Vagina (tissue), 2 donors: Measurements from ENCODE around the gene TRPC1. TPM values are rescaled to one million over a fixed set of nuclear protein-coding genes. Genes with fewer than 3 reads are reported as not detected.
A peak's percentile ranks its signal among the peaks of the same experiment; 100 is the strongest.

Experiments used
- DNase-seq, 2 donors: peaks; one replicate each; pipeline ENCODE4 v3.0.0-alpha.2; 2017; ENCODE audit errors: extremely low spot score in 2 of 2
- H3K27ac ChIP-seq: fragments of 200-600 bp; sonication (generic); one replicate; pipeline ENCODE4 v1.5.1; 2019
- H3K27me3 ChIP-seq: fragments of 200-600 bp; sonication (generic); one replicate; pipeline ENCODE4 v1.5.1; 2019
- H3K36me3 ChIP-seq, 2 donors: fragments of 200-600 bp; sonication (generic); one replicate each; pipeline ENCODE4 v1.5.1; 2017 to 2019
- H3K4me1 ChIP-seq: fragments of 200-600 bp; sonication (generic); one replicate; pipeline ENCODE4 v1.5.1; 2019
- H3K4me3 ChIP-seq, 2 donors: fragments of 200-600 bp; sonication (generic); 1 replicate in 1 of 2; 2 replicates in 1 of 2; pipeline ENCODE4 v1.5.1; 2016 to 2019
- H3K9me3 ChIP-seq: fragments of 200-600 bp; sonication (generic); one replicate; pipeline ENCODE4 v1.5.1; 2019
- POLR2A ChIP-seq, 2 donors: fragments of 450-650 bp; IDR thresholded peaks; one replicate each; pipeline ENCODE4 v1.6.1; 2017; ENCODE audit warnings: antibody characterized with exemption in 2 of 2, mild to moderate bottlenecking in 2 of 2, moderate library complexity in 2 of 2
- POLR2AphosphoS5 ChIP-seq, 2 donors: sonication (generic); formaldehyde crosslinking; IDR thresholded peaks; one replicate each; pipeline ENCODE4 v1.9.0; 2017; ENCODE audit warnings: antibody characterized with exemption in 2 of 2, mild to moderate bottlenecking in 2 of 2, low read depth in 1 of 2; ENCODE audit not compliant: insufficient read depth in 1 of 2
- intact Hi-C: fragments of 100-400 bp; cut with DNase I; formaldehyde crosslinking; loops from one replicate; pipeline ENCODE4 v1.15.1; 2023
- total RNA-seq: library from RNA; depleted of rRNA; stranded (reverse); fragments of >200 nt; gene quantifications from one replicate; pipeline ENCODE4 v1.2.3, GENCODE V29; 2016
- TF ChIP-seq, protein P1 (sequence below), 3 experiments: fragments of 450-650 bp in 2 of 3; fragments of 200-600 bp in 1 of 3; sonication (generic) in 1 of 3; IDR thresholded peaks; one replicate each; pipeline ENCODE4 v1.5.1; 2017 to 2019; ENCODE audit warnings: antibody characterized with exemption in 3 of 3, mild to moderate bottlenecking in 2 of 3, moderate library complexity in 2 of 3

The TRPC1 gene
- total RNA-seq, 1 donor from 2014 or later = 12.0 TPM

DNA sequence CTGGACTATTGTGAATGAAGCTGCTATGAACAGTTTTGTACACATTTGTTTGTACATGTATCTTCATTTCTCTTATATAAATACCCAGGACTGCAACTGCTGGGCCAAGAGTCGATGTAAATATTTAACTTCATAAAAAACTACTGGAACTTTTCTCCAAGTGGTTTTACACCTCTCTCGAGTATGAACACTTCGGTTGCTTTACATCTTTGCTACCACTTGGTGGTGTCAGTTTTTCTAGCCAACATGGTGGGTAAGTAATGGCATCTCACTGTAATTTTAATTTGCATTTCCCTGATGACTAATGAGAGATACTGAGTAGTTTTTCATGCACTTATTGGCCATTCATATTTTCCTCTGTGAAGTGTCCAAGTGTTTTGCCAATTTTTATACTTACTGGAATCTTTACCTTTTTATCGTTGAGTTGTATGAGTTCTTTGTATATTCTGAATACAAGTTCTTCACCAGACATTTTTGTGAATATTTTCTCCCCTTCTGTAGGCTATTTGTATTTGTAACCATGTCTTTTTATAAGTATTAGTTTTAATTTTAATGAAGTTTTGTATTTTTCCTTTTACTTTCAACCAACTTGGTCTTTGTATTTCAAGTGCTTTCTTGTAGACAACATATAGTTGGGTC lies 120.6 kb downstream of the TRPC1 start:
- Histone ChIP-seq H3K4me1 (no peaks in the 10 kb centered on the region), H3K9me3 (no peaks in the 10 kb centered on the region), H3K27me3 (no peaks in the 10 kb centered on the region), H3K36me3 (no peaks in the 10 kb centered on the region), H3K4me3 (no peak overlapping the region), H3K27ac (no peak overlapping the region)
- intact Hi-C loops = no loop called here
- TF ChIP-seq POLR2A (IDR thresholded peaks at IDR 0.05) = no peak
- TF ChIP-seq, protein P1, sequence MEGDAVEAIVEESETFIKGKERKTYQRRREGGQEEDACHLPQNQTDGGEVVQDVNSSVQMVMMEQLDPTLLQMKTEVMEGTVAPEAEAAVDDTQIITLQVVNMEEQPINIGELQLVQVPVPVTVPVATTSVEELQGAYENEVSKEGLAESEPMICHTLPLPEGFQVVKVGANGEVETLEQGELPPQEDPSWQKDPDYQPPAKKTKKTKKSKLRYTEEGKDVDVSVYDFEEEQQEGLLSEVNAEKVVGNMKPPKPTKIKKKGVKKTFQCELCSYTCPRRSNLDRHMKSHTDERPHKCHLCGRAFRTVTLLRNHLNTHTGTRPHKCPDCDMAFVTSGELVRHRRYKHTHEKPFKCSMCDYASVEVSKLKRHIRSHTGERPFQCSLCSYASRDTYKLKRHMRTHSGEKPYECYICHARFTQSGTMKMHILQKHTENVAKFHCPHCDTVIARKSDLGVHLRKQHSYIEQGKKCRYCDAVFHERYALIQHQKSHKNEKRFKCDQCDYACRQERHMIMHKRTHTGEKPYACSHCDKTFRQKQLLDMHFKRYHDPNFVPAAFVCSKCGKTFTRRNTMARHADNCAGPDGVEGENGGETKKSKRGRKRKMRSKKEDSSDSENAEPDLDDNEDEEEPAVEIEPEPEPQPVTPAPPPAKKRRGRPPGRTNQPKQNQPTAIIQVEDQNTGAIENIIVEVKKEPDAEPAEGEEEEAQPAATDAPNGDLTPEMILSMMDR (IDR thresholded peaks at IDR 0.05) = peak in 1 of 3 experiments; percentile 16
- TF ChIP-seq POLR2AphosphoS5 (IDR thresholded peaks at IDR 0.05; ENCODE audit: insufficient read depth in 1 of 2, low read depth in 1 of 2) = no peak
- no peak for DNase-seq

DNA sequence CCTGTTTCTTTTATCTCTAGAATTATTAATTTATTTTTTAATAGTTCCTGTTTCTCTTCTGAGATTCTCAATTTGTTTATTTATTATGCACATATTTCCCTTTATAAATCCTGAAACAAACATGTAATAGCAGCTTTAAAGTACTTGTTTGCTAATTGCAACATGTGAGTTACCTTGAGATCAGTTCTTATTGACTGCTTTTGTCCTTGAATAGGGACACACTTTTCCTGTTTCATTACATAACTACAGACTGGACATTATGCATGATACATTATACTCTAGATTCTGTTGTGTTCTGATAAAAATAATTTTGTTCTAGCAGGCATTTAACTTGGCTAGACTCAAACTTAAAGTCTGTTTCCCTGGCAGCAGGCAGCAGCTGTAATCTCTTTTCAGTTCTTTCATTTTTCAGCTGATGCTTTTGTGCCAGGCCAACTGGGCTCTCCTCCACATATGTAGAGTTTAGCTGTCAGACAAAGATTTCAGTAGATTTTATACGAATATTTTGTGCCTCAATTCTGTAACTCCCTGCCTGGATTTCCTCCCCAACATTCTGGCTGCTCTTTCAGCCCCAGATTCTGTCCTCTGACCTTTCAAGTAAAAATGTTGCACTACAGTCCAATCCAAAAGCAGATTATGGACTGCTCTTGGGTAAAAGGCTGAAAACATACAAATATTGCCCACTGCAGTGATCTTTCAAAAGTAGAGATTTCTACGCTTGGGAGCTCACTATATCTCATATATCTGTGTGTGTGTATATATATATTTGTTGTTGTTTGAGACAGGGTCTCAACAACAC lies 123.1 kb downstream of the TRPC1 start:
- no peak overlapping the region for H3K4me3 ChIP-seq
- intact Hi-C loops = no loop called here
- no peaks in the 10 kb centered on the region for H3K4me1 ChIP-seq
- H3K9me3 ChIP-seq = no peaks in the 10 kb centered on the region
- H3K27me3 ChIP-seq = no peaks in the 10 kb centered on the region
- H3K36me3 ChIP-seq = no peaks in the 10 kb centered on the region
- TF ChIP-seq POLR2A (IDR thresholded peaks at IDR 0.05) = no peak
- TF ChIP-seq POLR2AphosphoS5 (IDR thresholded peaks at IDR 0.05; ENCODE audit: insufficient read depth in 1 of 2, low read depth in 1 of 2) = no peak
- TF ChIP-seq, protein P1 (IDR thresholded peaks at IDR 0.05) = no peak
- no peak for DNase-seq
- no peak overlapping the region for H3K27ac ChIP-seq

DNA sequence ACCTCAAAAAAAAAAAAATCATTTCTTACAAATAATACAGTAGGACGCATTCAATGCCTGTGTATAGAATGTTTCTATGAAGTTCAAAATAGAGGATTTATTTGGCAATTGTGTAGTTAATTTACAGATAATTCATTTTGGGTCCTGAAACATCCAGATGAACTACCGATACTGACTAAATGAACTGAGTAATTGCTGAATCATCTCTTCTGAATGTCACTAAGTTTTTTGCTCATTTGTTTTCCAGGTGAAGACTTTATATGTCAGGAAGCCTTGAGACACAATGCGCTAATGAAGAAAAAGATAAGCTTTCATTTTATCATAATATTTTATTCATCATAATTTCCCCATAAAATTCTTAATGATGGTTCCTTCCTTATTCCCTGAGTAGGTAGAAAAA lies 125.3 kb downstream of the TRPC1 start:
- DNase-seq = no peak
- Histone ChIP-seq H3K4me3 (no peak overlapping the region), H3K4me1 (peaks cover 5% of the 10 kb centered on the region), H3K27me3 (no peaks in the 10 kb centered on the region), H3K36me3 (no peaks in the 10 kb centered on the region), H3K27ac (no peak overlapping the region), H3K9me3 (no peaks in the 10 kb centered on the region)
- intact Hi-C loops = no loop called here
- TF ChIP-seq POLR2A (IDR thresholded peaks at IDR 0.05) = no peak
- TF ChIP-seq, protein P1 (IDR thresholded peaks at IDR 0.05) = no peak
- no peak for TF ChIP-seq POLR2AphosphoS5 (IDR thresholded peaks at IDR 0.05; ENCODE audit: insufficient read depth in 1 of 2, low read depth in 1 of 2)

DNA sequence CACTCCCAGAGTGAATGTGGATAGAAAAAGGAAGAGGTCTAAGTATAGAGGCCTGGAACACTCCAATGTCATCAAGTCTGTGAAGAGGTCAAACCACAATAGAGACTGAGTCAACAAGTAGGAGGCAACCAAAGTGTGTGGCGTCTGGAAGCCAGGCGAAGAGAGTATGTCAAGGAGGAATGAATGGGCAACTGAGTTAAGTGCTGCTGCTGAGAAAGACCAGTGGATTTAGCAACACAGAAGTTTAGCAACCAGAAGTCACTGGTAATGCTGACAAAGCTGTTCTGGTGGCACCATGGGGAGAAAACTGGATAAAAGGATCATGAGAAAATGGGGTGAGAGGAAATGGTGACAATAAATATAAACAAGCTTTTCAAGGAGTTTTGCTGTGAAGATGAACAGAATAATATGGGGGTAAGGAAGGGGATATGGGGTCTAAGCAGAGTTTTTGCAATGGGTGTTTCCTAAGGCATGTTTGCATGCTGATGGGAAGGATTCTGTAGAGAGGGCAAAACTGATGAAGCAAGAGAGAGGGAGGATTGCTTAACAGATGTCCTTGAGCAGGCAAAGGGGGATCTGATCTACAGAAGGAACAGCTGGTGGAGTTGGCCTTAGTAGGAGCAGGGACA lies 126.7 kb downstream of the TRPC1 start:
- H3K9me3 ChIP-seq = no peaks in the 10 kb centered on the region
- no peaks in the 10 kb centered on the region for H3K27me3 ChIP-seq
- H3K27ac ChIP-seq = no peak overlapping the region
- no peak for DNase-seq
- H3K36me3 ChIP-seq = no peaks in the 10 kb centered on the region
- H3K4me3 ChIP-seq = no peak overlapping the region
- intact Hi-C loops = no loop called here
- peaks cover 5% of the 10 kb centered on the region for H3K4me1 ChIP-seq
- TF ChIP-seq, protein P1 (IDR thresholded peaks at IDR 0.05) = no peak
- TF ChIP-seq POLR2AphosphoS5 (IDR thresholded peaks at IDR 0.05; ENCODE audit: insufficient read depth in 1 of 2, low read depth in 1 of 2) (no peak), POLR2A (IDR thresholded peaks at IDR 0.05) (no peak)
